OCI-LY3 (cell line): ENCODE data around the gene PIK3C2G.
"Not testable (repeated sequence)": the region's sequence is repeated elsewhere in the genome, so short reads cannot be mapped to it uniquely, and the experiment has no call there.

Experiments used
- H2AFZ ChIP-seq: fragments of 200-600, 300-600 bp; shearing (Covaris generic); 2 replicates; pipeline ENCODE4 v1.6.0; 2014; ENCODE audit warnings: antibody characterized with exemption, low read depth, low read length
- H3K27ac ChIP-seq: fragments of 200-600, 300-600 bp; sonication (generic); 2 replicates; pipeline ENCODE4 v1.5.1; 2014; ENCODE audit warnings: mild to moderate bottlenecking, low read length, moderate library complexity, mixed read lengths
- H3K27me3 ChIP-seq: fragments of 200-600, 300-600 bp; sonication (generic); 2 replicates; pipeline ENCODE4 v1.6.1; 2014; ENCODE audit warnings: low read depth, low read length, mixed read lengths
- H3K36me3 ChIP-seq: fragments of 200-600, 300-600 bp; sonication (generic); replicated peaks from 2 replicates; pipeline ENCODE3; 2014; ENCODE audit warnings: low read depth, low read length, mixed read lengths
- H3K4me1 ChIP-seq: fragments of 300-600, 200-600 bp; sonication (generic); 2 replicates; pipeline ENCODE4 v1.6.1; 2014; ENCODE audit warnings: low read length, mixed read lengths
- H3K4me2 ChIP-seq: fragments of 200-600, 300-600 bp; sonication (generic); 2 replicates; pipeline ENCODE4 v1.6.1; 2014; ENCODE audit warnings: low read length, mixed read lengths
- H3K4me3 ChIP-seq: fragments of 300-600, 200-600 bp; sonication (generic); 2 replicates; pipeline ENCODE4 v1.5.1; 2014; ENCODE audit warnings: antibody characterized with exemption, mild to moderate bottlenecking, low read length, moderate library complexity
- H3K79me2 ChIP-seq: fragments of 300-600, 200-600 bp; shearing (Covaris generic); 2 replicates; pipeline ENCODE4 v1.6.1; 2014; ENCODE audit warnings: mild to moderate bottlenecking, low read length, mixed read lengths
- H3K9ac ChIP-seq: fragments of 300-600, 200-600 bp; shearing (Covaris generic); 2 replicates; pipeline ENCODE4 v1.6.0; 2014; ENCODE audit warnings: mild to moderate bottlenecking, low read length, moderate library complexity
- H3K9me3 ChIP-seq: fragments of 200-600, 300-600 bp; shearing (Covaris generic); 2 replicates; pipeline ENCODE4 v1.6.1; 2014; ENCODE audit warnings: low read length, mixed read lengths; ENCODE audit not compliant: insufficient read depth
- H4K20me1 ChIP-seq: fragments of 200-600, 300-600 bp; sonication (generic); 2 replicates; pipeline ENCODE4 v1.6.1; 2016; ENCODE audit warnings: low read length, mixed read lengths; ENCODE audit not compliant: insufficient read depth
- EZH2phosphoT487 ChIP-seq: fragments of 200-600 bp; shearing (Covaris generic); IDR thresholded peaks from 2 replicates; pipeline ENCODE4 v1.6.1; 2018; ENCODE audit warnings: antibody characterized with exemption, mixed run types, low read depth
- TF ChIP-seq, protein P1 (sequence below): fragments of 200-600, 300-600 bp; sonication (generic); IDR thresholded peaks from 2 replicates; pipeline ENCODE4 v1.5.1; 2014; ENCODE audit warnings: antibody characterized with exemption, low read length, low read depth

Gene PIK3C2G

DNA sequence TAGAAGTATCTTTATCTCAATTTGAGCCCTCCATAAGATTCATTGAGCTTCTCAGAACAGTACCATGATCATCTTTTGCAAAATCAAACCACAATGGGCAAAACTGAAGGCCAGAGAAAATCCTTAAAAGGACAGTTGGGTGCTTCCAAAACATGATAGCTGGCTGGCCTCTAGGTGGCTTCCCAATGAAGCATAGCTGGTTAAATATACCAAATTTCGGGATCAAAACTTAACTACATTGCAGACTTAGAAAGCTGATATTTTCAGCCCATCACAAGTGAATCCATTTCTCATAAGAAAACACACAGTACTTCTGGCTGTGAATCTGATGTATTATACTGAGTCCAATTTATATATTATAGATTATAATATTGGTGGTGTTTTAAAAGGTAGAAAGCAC is 15.3 kb upstream of the PIK3C2G start:
- no peak for TF ChIP-seq EZH2phosphoT487
- TF ChIP-seq, protein P1, sequence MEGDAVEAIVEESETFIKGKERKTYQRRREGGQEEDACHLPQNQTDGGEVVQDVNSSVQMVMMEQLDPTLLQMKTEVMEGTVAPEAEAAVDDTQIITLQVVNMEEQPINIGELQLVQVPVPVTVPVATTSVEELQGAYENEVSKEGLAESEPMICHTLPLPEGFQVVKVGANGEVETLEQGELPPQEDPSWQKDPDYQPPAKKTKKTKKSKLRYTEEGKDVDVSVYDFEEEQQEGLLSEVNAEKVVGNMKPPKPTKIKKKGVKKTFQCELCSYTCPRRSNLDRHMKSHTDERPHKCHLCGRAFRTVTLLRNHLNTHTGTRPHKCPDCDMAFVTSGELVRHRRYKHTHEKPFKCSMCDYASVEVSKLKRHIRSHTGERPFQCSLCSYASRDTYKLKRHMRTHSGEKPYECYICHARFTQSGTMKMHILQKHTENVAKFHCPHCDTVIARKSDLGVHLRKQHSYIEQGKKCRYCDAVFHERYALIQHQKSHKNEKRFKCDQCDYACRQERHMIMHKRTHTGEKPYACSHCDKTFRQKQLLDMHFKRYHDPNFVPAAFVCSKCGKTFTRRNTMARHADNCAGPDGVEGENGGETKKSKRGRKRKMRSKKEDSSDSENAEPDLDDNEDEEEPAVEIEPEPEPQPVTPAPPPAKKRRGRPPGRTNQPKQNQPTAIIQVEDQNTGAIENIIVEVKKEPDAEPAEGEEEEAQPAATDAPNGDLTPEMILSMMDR: no peak; the same call in 1 of the 2 replicates
- Histone ChIP-seq H3K4me2 (no peak overlapping the region), H3K36me3 (no peaks in the 10 kb centered on the region), H3K9ac (no peak overlapping the region), H4K20me1 (no peaks in the 10 kb centered on the region), H3K4me3 (no peak overlapping the region), H3K9me3 (no peaks in the 10 kb centered on the region), H2AFZ (no peak overlapping the region), H3K27me3 (0 out of 2 replicates have a peak, but pooled peaks cover 2% of the 10 kb centered on the region), H3K79me2 (no peaks in the 10 kb centered on the region), H3K27ac (no peak overlapping the region), H3K4me1 (no peaks in the 10 kb centered on the region)

DNA sequence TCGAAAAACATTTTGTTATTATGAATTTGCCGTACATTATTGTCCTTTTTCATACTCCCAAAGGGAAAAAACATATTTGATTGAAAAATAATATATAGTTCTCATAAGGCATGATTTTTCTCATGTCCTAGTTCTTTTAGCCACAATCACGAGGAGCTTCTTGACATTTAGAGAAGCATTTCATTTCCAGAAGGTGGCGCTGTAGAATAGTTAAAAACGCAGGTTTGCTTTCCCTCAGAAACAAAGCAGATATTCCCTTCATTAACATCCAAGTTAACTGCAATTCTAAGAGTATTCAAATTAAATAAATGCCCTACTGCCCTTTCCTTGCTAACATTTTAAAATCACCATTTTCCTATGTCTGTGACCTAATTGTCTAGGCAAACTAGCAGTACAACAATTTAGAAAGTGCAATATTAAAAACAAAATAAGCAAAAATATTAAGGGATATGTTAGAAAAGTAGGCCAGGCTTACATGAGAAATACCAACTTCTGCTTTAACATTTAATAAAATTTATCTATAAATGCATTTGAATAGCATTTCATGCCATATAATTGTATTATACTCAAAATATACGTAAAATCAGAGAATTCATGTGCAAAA is 10.9 kb upstream of the PIK3C2G start:
- Histone ChIP-seq H3K4me3 (no peak overlapping the region), H4K20me1 (no peaks in the 10 kb centered on the region)

DNA sequence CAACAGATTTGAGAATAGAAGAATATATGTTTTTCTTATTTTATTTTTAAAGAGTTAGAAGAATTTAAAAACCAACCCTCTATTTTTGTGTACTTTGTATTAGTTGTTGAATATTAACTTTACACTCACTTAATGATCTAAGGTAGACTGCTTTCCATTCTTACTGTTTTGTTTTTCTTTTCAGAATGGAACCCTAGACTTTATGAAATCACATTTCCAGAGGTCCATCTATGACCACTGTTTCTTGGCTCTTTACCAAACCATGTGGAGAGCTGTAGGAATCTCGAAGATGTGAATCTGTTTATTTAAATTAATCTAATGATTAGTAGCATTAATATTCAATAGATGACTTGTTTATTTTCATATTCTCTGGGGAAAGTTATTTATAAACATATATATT is 7.2 kb upstream of the PIK3C2G start:
- TF ChIP-seq, protein P1: no peak
- TF ChIP-seq EZH2phosphoT487: no peak

More for the DNA sequence above, 10.9 kb upstream of the PIK3C2G start:
- H2AFZ ChIP-seq: no peak overlapping the region
- TF ChIP-seq, protein P1: peak; percentile 84
- no peak for TF ChIP-seq EZH2phosphoT487
- no peak overlapping the region for H3K4me2 ChIP-seq
- no peak overlapping the region for H3K27ac ChIP-seq
- H3K9me3 ChIP-seq: no peaks in the 10 kb centered on the region
- H3K27me3 ChIP-seq: 0 out of 2 replicates have a peak, but pooled peaks cover 2% of the 10 kb centered on the region
- no peaks in the 10 kb centered on the region for H3K4me1 ChIP-seq
- no peaks in the 10 kb centered on the region for H3K79me2 ChIP-seq
- H3K9ac ChIP-seq: no peak overlapping the region
- H3K36me3 ChIP-seq: no peaks in the 10 kb centered on the region

DNA sequence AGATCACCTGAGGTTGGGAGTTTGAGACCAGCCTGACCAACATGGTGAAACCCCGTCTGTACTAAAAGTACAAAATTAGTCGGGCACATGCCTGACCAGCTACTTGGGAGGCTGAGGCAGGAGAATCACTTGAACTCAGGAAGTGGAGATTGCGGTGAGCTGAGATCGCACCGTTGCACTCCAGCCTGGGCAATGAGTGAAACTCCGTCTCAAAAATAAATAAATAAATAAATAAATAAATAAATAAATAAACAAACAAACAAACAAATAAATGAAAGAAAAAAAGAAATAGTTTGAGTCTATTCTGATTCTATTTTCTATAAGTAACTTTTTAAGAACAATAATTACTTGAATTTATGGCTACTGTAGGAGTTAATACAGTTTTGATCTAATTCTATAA is 6.3 kb upstream of the PIK3C2G start:
- H3K9ac ChIP-seq, H4K20me1 ChIP-seq, H3K9me3 ChIP-seq, H3K4me3 ChIP-seq, H3K4me1 ChIP-seq, H2AFZ ChIP-seq, H3K4me2 ChIP-seq, H3K79me2 ChIP-seq, H3K27ac ChIP-seq, H3K36me3 ChIP-seq, H3K27me3 ChIP-seq: not testable (repeated sequence)

More for the DNA sequence above, 7.2 kb upstream of the PIK3C2G start:
- Histone ChIP-seq H3K36me3 (no peaks in the 10 kb centered on the region), H3K27me3 (0 out of 2 replicates have a peak, but pooled peaks cover 2% of the 10 kb centered on the region), H2AFZ (no peak overlapping the region), H4K20me1 (no peaks in the 10 kb centered on the region), H3K27ac (no peak overlapping the region), H3K9ac (no peak overlapping the region), H3K9me3 (no peaks in the 10 kb centered on the region), H3K4me2 (no peak overlapping the region), H3K4me3 (no peak overlapping the region), H3K79me2 (no peaks in the 10 kb centered on the region), H3K4me1 (no peaks in the 10 kb centered on the region)
